ENCODE data around the gene HNMT.

GRCh38 chr2:137961602-137962001 lies 2.7 kb upstream of the HNMT start:
- TF ChIP-seq ZNF121 (CRISPR knock-in tag; IDR thresholded peaks at IDR 0.05) (no peak), USF1 (CRISPR knock-in tag; IDR thresholded peaks at IDR 0.05) (no peak), MAX (CRISPR knock-in tag; IDR thresholded peaks at IDR 0.05) (no peak), CREB1 (CRISPR knock-in tag; IDR thresholded peaks at IDR 0.05) (no peak)

Data from WTC11 (cell line).